GM10847 (cell line): Measurements from ENCODE around the gene SRSF3.

ENCODE experiments used
- POLR2A ChIP-seq: IDR thresholded peaks from 2 replicates; pipeline ENCODE4 v1.6.1; 2011; ENCODE audit not compliant: insufficient read length; ENCODE audit errors: extremely low read depth

SRSF3 gene

DNA sequence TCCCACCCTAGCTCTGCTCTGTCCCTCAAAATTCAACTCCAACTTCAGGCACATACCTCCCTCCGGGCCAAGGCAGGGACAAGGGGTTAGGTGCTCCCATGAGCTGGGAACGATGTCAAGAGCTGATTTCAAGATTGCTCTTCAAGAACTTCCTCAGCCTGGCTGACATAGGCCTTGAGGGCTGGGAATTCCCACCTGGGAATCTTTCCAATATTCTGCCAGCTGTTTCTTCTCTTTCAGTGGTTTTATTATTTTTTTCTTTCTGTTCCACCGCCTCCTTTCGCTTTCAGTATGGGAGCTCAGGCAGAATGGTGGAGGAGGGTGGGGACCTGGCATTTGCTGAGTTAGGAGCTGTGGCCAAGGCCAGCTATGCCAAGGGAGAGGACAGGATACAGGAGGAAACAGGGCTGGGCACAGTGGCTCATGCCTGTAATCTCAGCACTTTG, 33.7 kb downstream of the SRSF3 start:
- no peak for TF ChIP-seq POLR2A

DNA sequence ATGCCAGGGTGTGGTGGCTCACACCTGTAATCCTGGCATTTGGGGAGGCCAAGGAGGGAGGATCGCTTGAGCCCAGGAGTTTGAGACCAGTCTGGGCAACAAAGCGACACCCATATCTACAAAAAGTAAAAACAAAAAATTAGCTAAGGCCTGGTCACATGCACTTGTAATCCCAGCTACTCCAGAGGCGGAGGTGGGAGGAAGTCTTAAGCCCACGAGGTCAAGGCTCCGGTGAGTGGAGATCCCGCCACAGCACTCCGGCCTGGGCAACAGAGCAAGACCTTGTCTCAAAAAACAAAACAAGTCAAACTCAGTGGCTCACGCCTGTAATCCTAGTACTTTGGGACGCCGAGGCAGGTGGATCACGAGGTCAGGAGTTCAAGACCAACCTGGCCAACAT, 35.6 kb downstream of the SRSF3 start:
- TF ChIP-seq POLR2A = no peak

DNA sequence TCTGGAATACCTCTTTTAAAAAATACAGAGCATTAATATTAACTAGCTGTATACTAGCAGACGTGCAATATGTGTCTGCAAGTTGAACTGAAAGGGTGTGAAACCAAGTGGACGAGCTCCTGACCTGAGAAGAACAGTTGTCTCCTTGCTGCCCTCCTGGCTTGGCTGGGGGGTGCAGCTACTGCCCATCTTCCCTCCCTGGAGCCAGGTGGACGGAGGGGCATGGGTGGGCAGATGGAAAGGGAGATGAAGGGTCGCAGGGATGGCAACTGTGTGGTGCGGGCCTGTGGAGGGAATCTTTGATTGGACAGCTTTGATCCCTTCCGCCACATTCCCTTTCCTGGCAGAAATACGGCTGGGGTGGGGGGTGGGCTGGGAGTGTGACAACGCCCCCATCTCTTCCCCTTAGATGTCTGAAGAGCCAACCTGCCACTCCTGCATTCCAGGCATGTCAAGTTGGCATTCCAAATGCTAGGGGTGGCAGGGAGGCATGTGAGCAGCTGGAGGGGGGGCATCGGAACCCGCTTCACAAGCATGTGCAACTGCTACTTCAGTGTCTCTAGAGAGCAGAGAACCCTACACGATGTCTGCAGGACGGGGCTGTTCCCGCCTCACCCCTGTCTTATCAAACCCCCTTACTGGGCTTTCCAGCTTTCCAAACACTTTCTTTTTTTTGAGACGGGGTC, 37.3 kb downstream of the SRSF3 start:
- TF ChIP-seq POLR2A = no peak

DNA sequence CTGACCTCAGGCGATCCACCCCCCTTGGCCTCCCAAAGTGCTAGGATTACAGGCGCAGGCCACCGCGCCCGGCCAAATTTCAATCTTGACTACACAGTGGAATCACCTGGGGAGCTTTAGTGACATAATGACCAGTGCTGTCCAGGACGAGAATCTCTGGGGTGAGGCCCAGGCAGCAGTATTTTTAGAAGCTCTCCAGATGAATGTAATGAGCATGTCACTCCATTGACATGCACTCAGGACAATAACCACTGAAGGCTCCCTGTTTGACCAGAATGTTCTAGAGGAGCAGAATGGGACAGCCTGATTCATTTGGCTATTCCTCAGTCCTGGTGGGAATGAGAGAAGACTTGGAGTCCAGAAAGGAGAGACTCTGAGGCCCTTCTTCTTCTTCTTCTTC, 39.2 kb downstream of the SRSF3 start:
- no peak for TF ChIP-seq POLR2A

DNA sequence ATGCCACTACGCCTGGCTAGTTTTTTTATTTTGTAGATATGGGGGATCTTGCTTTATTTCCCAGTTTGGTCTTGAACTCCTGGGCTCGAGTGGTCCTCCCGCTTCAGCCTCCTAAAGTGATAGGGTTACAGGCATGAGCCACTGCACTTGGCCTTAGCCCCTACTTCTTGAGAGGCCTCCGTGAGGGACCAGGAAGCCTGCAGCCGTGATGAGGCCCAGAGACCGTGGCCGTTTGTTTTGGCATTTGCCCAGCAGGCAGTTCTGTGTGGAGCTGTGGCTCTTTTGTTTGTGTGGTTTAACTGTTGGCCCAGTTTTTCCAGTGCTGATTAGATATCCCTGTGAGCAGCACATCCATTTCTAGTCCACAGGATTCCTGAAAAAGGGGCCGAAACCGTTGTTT, 39.8 kb downstream of the SRSF3 start:
- no peak for TF ChIP-seq POLR2A

DNA sequence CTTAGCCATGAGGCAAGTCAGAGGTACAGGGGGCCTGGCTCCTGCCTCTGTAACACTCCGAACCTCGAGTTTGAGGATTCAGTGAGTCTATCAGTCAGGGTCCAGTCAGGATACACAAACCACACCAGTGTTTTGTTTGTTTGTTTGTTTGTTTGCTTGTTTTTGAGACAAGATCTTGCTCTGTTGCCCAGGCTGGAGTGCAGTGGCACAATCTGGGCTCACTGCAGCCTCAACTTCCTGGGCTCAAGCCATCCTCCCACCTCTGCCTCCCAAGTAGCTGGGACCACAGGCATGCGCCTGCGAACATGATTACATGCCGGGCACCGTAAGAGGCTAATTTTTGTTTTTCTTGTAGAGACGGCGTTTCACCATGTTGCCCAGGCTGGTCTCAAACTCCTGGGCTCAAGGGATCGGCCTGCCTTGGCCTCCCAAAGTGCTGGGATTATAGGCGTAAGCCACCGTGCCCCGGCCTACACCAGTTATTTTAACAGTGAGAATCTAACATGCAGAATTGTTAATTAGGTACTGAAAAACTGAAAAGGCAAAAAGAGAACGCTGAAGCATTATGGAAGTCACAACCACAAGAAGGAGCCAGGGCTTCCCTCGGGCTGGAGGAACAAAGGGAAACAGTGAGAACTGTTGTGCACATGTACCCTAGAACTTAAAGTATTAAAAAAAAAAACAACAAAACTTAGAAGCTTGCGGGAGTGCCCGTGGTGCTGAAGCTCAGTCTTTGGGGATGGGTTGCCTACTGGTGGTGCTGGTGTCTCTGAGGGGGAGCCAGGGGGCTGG, 40.4 kb downstream of the SRSF3 start:
- TF ChIP-seq POLR2A = no peak

DNA sequence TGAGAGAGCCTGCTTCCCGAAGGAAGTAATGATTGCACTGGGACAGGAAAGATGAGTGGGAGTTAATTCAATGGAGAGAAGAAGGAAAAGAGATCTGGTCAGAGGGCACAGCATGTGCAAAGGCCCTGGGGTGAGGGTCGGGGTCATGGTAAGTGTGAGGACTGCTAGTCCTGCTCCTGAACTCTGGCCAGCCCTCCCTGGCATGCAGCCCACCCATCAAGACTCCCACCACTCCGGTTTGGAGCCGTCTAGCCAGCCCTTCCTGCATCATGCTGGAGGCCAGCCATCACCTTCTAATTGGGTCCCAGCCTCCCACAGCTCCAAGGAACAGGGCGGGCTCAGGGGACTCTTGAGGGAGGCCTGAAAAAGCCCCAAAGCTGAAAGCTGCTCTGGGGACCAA, 42.1 kb downstream of the SRSF3 start:
- no peak for TF ChIP-seq POLR2A

DNA sequence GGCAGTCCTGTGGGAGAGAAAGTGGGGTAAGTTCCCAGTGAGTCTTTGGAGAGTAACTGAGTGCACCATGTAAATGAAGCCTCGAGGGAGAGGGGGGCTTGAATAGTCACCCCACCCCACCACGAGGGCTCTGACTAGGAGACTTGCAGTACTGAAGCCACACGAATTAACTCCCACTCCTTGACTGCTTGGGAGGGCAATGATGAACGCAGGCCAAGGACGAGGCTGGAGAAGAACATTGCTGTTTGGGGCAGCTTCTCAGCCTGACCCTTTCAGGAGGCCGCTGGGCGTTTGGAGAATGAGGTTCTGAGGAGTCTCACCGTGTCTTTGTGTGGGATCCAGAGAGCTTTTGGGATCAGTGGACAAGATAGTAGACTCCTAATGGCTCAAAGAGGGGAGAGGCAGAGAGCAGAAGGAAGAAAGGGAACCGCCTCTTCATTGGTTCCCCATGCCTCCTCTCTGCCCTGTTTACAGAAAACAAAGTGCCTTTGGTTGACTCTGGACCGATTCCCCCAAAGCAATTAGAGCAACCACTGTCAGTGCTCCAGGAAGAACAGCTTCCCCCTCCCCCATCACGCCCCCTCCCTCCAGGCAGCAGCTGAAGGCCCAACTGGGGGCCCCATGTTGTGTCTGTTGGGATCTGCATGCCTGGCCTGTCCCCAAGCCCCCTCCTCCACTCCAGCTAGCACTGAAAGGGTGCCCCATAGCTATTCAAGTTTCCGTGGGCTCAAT, 42.7 kb downstream of the SRSF3 start:
- no peak for TF ChIP-seq POLR2A

DNA sequence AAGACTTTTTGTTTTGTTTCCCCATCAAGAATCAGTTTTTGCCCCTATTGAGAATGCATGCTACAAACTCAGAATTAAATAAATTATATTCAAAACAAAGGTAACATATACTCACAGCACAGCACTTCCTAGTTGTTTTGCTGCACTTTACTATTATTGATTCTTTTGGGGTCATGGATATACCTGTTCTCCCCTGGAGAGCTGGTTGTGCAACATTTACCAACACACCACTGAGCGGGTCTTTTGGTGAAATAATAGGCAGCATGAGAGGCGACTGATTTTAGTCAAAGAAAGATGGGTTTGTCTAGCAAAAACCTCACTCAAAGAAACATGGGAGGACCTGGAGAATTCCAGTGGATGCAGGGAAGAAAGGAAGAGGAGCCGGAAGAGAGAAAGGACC, 44.4 kb downstream of the SRSF3 start:
- TF ChIP-seq POLR2A = no peak

DNA sequence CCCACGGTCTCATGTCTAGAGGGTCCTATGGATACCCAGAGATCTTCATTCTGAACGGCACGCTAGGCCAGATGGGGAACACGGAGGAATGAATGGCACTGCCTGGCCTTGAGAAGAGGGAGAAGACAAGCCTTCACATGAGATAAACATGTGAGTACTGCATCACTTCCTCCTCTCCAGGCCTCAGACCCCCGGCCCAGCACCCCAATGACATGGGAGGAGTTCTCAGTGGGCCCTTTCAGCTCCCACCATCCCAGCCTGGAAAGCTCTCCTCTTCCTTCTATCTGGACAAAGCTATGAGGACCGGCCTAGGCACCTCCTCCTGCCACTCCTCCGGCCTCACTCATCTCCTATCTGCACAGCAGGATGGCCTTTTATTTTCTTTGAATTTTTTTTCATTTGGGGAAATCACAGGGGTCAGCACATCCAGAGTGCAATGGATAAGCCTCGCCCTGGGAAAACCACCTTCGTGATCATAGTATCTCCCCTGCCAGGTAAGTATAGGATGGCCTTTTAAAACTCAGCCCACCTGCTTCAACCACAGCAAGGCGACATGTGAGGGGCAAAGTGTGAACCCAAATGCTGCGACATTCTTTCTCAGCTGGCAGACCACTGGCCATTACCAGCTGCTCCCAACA, 45.1 kb downstream of the SRSF3 start:
- TF ChIP-seq POLR2A = no peak

DNA sequence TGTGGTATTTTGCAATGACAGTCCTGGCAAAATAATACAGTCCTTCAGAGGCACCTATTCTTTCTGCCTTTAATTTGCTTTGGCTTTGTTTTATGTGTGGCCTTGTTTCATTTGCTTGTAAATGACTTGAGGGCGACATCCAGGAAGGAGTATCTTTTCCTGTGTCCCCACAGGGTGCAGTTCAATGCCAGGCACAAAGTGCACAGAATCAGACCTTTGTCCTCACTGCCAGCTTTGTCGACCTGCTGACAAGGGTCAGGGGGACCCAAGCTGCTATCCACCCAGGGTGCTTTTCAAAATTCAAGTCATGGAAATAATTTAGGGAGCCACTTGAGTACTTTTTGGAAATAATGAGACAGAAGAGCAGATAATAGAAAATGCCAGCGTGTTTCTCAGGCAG, 47.4 kb downstream of the SRSF3 start:
- no peak for TF ChIP-seq POLR2A

DNA sequence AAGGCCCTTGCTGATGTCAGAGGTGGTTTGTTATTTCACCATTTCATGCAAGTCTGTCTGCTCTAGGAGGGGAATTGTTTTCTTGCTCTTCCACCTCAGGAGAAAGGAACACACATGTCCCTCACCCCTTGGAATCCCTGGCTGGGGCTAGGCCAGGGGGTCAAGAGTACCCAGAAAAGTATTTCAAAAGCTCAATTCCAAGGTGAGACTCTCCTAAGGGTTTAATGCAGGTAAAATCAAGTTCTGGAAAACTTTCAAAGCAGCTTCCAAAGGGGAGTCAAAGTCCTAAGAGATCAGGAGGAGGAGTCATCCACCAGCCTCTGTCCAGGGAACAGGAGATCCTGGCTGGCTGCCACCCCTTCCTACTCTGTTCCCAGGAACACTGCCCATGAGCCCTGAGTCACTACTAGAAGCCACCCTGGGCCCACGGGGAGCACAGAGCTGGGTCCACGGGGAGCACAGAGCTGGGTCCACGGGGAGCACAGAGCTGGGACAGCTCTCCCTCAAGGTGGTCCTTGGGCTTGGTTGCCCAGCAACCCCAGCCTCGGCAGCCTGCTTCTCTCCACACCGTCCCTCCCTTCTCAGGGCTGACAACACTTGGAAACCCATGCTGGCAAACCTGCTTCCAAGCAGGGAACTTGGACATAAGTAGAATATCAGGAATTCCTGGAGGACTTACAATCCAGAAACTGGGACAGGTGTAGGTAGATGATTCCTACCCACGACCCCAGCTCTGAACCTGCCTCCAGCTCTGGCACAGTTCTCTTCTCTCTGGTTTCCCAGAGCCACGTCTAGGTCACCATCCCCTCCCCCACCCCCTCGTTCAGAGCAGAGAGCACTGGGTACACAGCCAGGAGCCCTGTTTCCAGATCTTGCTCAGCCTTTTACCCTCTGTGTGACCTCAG, 49.0 kb downstream of the SRSF3 start:
- TF ChIP-seq POLR2A = no peak

DNA sequence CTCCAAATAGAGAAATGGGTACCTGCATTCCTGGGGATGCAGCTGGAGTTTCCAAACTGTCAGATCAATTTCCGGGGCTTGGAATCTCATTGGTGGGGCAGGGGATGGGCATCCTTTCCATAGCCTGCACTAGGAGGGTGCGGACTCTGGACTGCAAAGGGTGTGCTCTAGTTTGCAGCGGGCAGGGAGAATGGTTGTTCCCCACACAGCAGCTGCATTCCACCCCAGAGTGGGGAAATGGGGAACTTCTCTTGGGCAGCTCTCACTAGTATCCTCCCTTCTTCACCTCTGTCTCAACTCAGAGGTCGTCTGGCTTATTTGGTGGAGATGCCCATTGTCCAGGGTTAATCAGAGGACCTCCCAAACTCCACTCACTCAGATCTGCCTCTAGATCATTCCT, 49.8 kb downstream of the SRSF3 start:
- no peak for TF ChIP-seq POLR2A

DNA sequence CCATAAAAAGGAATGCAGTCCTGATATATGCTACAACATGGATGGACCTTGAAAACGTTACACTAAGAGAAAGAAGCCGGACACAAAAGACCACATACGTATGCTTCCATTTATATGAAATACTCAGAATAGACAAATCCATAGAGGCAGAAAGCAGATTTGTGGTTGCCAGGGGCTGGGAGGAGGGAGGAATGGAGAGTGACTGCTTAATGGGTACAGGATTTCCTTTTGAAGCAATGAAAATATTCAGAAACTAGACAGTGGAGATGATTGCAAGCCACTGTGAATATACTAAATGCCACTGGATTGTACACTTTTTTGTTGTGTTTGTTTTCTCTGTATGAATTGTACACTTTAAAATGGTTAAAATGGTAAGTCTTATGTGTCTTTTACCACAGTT, 54.9 kb downstream of the SRSF3 start:
- TF ChIP-seq POLR2A = no peak
